Testis (tissue), 2 donors: Measurements from ENCODE around the gene RNF11.

ENCODE experiments used
- POLR2A ChIP-seq: fragments of 450-650 bp; IDR thresholded peaks from one replicate; pipeline ENCODE4 v1.6.1; 2017; ENCODE audit warnings: antibody characterized with exemption, mild to moderate bottlenecking, moderate library complexity
- TF ChIP-seq, protein P1 (sequence below), 3 experiments: fragments of 450-650 bp in 2 of 3; fragments of 200-600 bp in 1 of 3; sonication (generic) in 1 of 3; IDR thresholded peaks; one replicate each; pipeline ENCODE4 v1.5.1; 2016 to 2019; ENCODE audit warnings: antibody characterized with exemption in 3 of 3, mild to moderate bottlenecking in 2 of 3, moderate library complexity in 1 of 3

DNA sequence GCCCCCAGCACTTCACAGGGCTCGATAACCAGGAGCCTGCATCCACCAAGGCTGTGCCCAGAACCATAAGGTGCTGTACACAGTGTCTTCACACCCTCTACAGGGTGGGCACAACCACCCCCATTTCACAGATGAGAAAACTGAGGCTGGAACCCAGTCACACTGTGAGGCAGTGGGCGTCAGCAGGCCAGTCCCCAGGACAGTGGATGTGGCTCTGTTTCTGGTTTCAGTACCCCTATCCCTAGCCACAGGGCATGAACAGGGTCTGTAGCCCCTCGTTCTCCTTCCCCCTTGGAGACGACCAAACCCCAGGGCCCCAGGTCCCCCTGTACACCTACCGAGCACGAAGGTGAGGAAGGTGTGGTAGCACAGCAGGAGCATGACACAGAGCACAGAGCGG is 66.7 kb downstream of the RNF11 start:
- TF ChIP-seq, protein P1, sequence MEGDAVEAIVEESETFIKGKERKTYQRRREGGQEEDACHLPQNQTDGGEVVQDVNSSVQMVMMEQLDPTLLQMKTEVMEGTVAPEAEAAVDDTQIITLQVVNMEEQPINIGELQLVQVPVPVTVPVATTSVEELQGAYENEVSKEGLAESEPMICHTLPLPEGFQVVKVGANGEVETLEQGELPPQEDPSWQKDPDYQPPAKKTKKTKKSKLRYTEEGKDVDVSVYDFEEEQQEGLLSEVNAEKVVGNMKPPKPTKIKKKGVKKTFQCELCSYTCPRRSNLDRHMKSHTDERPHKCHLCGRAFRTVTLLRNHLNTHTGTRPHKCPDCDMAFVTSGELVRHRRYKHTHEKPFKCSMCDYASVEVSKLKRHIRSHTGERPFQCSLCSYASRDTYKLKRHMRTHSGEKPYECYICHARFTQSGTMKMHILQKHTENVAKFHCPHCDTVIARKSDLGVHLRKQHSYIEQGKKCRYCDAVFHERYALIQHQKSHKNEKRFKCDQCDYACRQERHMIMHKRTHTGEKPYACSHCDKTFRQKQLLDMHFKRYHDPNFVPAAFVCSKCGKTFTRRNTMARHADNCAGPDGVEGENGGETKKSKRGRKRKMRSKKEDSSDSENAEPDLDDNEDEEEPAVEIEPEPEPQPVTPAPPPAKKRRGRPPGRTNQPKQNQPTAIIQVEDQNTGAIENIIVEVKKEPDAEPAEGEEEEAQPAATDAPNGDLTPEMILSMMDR (IDR thresholded peaks at IDR 0.05), result no peak
- no peak for TF ChIP-seq POLR2A
